ENCODE data around the gene TMEM208.

Gene TMEM208

GRCh38 chr16:67191995-67192681 is 34.8 kb upstream of the TMEM208 start, which contains the start of gene E2F4:
Gene E2F4, plus strand, starts transcription at chr16:67192155. Its CDS starts 73 bp downstream, at chr16:67192228.
- DNase-seq: peak; percentile 77

DNA sequence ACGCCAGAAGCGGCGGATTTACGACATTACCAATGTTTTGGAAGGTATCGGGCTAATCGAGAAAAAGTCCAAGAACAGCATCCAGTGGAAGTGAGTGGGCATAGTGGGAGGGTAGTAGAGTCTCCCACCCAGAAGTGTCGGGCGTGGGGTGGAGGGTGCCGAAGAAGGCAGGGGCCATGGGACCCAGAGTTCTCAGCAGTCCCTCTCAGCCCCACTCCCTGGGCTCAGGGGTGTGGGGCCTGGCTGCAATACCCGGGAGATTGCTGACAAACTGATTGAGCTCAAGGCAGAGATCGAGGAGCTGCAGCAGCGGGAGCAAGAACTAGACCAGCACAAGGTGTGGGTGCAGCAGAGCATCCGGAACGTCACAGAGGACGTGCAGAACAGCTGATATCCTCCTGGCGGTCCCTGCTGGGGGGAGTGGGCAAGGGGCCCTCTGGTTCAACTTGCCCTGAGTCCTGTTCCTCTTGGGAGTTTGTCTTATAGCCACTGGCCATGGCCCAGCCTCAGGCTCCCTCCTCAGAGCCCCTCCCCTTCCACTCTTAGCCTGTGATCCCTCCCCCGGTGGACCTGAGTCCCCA is 34.1 kb upstream of the TMEM208 start:
- no peak for DNase-seq

- DNase-seq: no peak
These were observed 33.4 kb upstream of the TMEM208 start for GRCh38 chr16:67193536-67193935.

DNA sequence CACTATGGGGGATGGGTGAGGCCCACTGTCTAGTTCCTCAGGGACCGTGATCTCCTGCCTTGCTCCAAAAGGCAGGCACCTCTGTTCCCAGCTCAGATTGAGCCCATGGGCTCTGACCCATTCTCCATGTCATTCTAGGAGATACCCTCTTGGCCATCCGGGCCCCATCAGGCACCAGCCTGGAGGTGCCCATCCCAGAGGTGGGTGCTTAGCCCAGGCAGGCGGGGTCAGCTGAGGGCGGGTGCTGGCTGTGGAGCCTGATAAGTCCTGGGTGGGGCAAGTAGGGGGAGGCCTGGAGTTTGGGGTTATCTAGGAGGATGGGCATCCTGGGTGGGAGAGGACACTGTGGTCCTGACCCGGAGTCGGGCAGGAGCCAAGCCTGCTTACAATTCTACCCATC is 32.7 kb upstream of the TMEM208 start:
- no peak for DNase-seq

DNA sequence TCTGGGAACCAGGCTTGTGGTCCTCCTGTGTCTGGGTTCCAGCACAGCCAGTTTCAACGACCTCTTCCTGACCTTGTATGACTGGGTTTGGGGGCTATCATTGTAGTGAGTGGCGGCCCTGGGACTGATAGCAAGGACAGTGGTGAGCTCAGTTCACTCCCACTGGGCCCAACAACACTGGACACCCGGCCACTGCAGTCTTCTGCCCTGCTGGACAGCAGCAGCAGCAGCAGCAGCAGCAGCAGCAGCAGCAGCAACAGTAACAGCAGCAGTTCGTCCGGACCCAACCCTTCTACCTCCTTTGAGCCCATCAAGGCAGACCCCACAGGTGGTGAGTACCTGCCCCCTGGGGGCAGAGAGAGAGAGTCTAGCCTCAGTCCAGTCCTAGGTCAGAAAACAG is 31.3 kb upstream of the TMEM208 start:
- DNase-seq: no peak

GRCh38 chr16:67196881-67197280 is 30.0 kb upstream of the TMEM208 start:
- no peak for DNase-seq

- DNase-seq: no peak
These were observed 29.2 kb upstream of the TMEM208 start for GRCh38 chr16:67197704-67198103.

DNA sequence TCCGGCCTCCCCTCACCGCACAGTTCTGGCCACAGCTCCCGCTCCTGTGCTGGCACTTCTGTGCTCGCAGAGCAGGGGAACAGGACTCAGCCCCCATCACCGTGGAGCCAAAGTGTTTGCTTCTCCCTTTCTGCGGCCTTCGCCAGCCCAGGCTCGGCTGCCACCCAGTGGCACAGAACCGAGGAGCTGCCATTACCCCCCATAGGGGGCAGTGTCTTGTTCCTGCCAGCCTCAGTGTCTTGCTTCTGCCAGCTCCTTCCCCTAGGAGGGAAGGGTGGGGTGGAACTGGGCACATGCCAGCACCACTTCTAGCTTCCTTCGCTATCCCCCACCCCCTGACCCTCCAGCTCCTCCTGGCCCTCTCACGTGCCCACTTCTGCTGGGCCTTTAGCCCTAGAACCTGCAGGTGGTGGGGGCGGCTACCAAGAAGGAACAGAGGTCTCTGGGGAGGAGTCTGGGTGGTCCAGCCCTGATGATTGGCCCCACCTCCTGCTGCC is 28.6 kb upstream of the TMEM208 start:
- no peak for DNase-seq

GRCh38 chr16:67199011-67199807 is 27.7 kb upstream of the TMEM208 start, which contains the start of gene ELMO3:
Gene ELMO3, plus strand, starts transcription at chr16:67199131. Its CDS starts 196 bp downstream, at chr16:67199327.
- no peak for DNase-seq

GRCh38 chr16:67199808-67200198 is 27.1 kb upstream of the TMEM208 start:
- DNase-seq: no peak

- no peak for DNase-seq
These were observed 26.4 kb upstream of the TMEM208 start for GRCh38 chr16:67200491-67200890.

GRCh38 chr16:67201411-67202345 is 25.3 kb upstream of the TMEM208 start:
- DNase-seq: no peak

GRCh38 chr16:67202426-67202825 is 24.5 kb upstream of the TMEM208 start:
- no peak for DNase-seq

DNA sequence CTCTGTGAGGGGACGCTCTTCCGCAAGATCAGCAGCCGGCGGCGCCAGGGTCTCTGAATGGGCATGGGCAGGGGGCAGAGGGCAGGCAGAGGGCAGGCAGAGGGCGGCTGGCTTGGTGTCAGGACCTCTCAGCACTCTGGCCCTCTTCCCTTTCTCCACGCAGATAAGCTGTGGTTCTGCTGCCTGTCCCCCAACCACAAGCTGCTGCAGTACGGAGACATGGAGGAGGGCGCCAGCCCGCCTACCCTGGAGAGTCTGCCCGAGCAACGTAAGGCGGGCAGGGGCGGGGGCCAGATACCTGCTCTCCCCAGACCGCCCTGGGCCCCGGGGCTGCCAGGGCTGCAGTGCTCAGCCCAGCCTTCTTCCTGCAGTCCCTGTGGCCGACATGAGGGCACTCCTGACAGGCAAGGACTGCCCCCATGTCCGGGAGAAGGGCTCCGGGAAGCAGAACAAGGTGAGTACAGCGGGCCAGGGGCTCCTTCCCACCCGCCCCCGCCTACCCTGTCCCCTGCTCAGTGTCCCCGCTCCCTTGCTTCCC is 23.9 kb upstream of the TMEM208 start:
- no peak for DNase-seq

DNA sequence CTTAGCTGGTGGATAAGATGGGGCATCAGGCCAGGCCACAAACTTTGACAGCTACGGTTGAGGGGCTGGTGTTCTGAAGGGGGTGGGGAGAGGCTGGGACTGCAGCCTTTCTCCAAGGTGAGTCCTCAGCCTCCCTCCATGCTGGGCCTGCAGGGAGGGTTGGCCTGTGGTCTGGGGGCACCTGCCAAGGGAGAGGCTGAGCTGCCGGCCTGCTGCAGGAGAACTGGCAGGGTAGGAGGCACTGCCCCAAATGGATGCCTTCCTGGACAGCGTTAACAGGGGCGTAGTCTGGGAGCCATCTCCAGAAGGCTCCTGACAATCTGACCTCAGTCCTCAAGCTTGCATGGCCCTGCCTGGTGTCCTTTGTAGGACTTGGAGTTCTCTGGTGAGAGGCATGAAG is 22.9 kb upstream of the TMEM208 start:
- no peak for DNase-seq

DNA sequence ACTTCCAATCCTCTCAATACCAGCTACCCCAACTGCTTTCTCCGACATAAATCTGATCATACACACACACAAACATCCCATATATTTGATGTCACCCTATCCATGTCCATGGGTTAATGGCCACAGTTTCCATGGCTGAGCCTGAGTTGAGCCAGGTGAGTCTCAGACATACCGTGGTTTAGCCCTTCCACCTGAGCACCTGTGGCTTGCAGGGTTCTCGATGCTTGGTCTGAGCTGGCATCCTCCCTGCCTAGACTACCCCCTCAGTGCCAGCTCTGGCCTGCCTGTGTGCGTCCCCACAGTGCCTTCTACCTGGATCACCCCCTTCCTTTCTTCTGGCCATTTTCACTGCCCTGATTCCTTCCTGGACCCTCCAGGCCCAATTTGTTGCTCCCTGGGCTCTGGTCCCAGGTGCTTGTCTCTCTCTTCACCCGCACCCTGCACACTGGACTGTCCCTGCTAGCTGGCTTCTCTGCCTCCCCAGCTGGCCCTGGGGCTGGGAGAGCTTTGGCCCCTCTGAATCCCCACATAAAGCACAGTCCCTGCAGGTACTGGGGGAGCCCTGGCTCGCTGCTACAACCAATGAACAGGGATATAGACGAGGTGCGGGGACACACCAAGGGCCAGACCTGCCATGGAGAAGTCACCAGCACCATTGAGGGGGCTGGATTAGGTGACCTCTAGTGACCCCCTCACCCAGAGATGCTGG is 20.6 kb upstream of the TMEM208 start:
- no peak for DNase-seq

DNA sequence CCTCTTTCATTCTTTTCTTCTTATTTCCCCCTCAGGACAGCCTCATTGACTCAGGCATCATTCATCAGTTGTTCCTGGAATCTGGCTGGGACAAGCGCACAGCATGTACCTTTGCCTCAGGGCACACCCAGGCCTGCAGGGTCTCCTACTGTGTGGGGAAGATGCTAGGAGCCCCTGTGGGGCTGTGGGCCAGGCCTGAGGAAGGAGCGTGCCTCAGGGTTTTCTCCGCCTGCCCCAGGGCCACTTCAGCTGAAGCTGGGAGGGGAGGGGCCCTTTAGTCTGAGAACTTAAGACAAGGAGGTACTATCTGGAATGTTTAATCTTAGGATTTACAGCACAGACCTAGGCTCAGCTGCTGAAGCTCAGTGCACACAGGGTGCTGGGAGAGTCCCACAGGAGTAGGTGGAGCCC is 20.1 kb upstream of the TMEM208 start:
- DNase-seq: no peak

DNA sequence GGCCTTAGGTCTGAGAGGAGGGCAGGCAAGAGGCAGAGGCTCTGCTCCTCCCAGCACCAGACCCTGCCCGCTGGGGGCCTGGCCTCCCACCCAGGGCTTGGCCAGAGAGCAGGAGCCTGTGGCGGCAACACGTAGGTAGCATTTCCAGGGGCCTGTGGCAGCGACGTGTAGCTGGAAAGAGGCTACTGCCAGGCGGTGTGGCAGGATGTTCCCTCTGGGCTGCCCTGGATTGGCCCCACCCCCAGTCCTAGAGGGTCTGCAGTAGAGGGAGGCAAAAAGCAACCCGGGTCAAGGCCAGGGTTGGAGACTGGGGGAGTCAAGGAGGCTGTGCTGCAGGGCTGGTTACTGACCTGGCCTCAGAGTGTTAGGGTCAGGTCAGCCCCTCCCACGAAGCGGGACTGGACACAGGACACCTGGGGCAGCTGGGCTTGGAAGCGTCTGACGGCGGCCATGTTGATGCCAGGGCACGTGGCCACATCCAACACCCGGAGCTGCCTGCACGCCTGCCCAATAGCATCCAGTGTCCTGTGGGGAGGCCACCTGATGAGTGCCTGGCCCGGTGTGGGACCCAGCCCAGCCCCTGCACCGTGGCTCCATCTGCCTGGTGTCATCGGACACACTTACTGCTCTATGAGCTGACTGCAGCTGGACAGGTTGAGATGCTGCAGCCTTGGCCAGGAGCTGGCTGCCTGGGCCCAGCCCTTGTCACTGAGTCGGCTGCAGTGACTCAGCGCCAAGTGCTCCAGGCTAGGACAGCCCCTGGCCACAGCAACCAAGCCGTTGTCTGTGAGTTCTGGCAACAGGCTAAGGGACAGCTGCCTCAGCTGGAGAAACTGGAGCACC is 19.5 kb upstream of the TMEM208 start:
- DNase-seq: no peak

DNA sequence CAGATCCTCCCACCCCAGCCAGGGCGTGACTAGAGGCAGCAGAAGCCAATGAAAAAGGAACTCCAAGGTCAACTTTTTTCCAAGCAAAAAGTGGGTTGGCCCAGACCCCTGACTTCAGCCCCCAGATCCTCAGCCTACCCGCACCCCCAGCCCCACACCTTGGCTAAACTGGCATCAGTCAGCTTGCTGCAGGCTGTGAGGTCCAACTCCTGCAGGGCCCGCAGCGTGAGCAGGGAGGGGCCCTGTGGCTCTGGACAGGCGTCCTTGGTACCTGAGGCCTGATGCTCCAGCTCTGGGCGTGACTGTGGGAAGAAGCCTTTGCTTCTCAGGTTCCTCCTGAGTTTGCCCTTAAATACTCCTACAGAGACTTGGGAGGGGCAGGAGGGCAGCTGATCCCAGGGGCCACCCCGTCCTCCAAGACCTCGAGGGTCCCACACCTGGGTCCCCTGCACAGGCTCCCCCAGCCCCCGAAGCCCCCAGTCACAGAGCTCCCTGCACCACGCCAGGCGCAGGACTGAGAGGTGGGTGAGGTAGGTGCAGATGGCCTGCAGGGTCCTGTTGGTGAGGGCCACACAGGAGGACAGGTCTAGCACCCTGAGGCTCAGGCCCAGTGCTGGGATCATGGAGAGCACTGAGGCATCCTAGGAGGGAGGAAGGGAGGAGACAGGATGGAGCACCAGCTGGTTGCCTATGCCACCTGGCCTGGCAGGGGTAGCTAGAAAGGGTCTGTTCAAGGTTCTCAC is 18.6 kb upstream of the TMEM208 start:
- DNase-seq: no peak

GRCh38 chr16:67209565-67209964 is 17.4 kb upstream of the TMEM208 start:
- no peak for DNase-seq
